Activated CD8-positive, alpha-beta memory T cell treated with anti-CD3 and anti-CD28 coated beads, Interleukin-2, amount 50 U/mL, for 1 hour (primary cell): ENCODE measurements around the gene PEF1.

Experiments used
- DNase-seq: peaks from one replicate; pipeline ENCODE4 v3.0.0-alpha.2; 2020; ENCODE audit errors: extremely low read depth

The PEF1 gene

DNA sequence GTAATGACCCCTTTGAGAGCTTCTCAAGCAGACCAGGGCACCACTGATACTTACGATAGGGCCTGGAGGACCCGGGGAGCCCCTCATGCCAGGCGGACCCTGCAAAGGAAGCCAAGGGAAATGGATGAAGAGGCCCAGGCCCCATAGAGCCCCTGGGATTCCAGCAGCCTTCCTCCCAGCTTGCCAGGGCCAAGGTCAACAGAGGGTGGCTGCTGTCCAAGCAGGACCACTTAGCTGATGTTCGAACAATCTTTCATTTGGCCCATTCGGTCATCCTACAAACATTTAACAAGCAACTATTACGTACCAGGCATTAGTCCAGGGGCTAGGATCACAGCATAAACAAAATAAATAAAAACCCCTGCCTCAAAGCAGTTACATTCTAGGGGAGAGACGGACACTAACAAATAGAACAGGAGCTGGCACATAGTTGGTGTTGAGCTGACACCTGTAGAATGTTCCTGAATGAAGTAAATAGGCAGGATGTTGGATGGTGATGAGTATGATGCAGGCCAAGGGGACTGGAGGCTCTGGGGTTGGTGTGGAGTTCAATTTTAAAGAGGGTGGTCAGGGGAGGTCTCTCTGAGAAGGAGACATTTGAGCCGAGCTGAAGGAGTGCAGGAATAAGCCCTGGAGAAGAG, 27.0 kb upstream of the PEF1 start:
- no peak for DNase-seq

- no peak for DNase-seq
These were observed 26.5 kb upstream of the PEF1 start for GRCh38 chr1:31671147-31671546.

- DNase-seq, result no peak
These were observed 25.9 kb upstream of the PEF1 start for GRCh38 chr1:31670593-31670964.

GRCh38 chr1:31669786-31670592, 25.3 kb upstream of the PEF1 start:
- no peak for DNase-seq

- DNase-seq, result no peak
These were observed 24.7 kb upstream of the PEF1 start for GRCh38 chr1:31669433-31669785.

- DNase-seq, result no peak
These were observed 23.7 kb upstream of the PEF1 start for GRCh38 chr1:31668303-31668883.

- DNase-seq, result no peak
These were observed 22.5 kb upstream of the PEF1 start for GRCh38 chr1:31667065-31667785.

GRCh38 chr1:31666263-31666963, 21.7 kb upstream of the PEF1 start:
- no peak for DNase-seq

- no peak for DNase-seq
These were observed 20.7 kb upstream of the PEF1 start for GRCh38 chr1:31665234-31665878.

DNA sequence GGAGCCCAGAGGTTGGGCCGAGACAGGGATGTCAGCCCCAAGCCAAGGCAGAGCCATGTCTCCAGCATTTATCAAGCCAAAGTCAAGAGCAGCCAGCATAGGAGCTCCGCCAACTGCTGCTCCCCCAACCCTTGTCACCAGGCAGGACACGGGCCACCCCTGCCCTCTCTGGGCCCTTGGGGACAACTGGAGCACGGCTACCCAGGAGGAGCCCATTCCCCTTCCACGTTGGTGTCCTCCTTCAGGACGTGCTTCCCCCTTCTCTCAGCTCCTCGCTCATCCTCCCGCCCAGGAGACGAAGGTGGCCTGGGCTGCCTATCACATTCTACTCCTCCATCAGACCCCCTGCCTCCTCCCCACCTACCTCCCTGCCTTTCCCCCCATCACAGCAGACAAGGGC, 19.9 kb upstream of the PEF1 start:
- no peak for DNase-seq

- DNase-seq, result no peak
These were observed 19.2 kb upstream of the PEF1 start for GRCh38 chr1:31663622-31664452.

DNA sequence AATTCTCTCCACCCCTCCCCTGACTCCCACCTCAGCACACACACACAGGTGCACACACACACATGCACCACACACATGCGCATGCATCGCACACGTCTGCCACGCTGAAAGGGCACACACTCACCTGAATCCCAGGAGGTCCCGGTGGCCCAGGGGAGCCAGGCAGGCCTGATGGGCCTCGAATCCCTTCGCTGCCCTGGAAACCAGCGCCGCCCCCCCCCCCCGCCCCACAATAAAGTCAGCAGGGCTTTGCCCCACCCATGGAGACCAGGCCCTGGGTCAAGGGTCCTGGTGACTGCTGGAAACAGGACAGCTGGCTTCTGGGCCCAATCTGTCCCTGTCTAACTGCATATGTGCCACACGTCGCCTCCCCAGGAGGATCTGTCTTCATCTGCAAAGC, 17.8 kb upstream of the PEF1 start:
- DNase-seq, result no peak

- DNase-seq, result no peak
These were observed 17.2 kb upstream of the PEF1 start for GRCh38 chr1:31661856-31662255.

GRCh38 chr1:31660871-31661455, 16.3 kb upstream of the PEF1 start:
- no peak for DNase-seq

- DNase-seq, result no peak
These were observed 15.2 kb upstream of the PEF1 start for GRCh38 chr1:31659889-31660288.

- no peak for DNase-seq
These were observed 14.0 kb upstream of the PEF1 start for GRCh38 chr1:31658721-31659120.

GRCh38 chr1:31657972-31658510, 13.4 kb upstream of the PEF1 start:
- DNase-seq, result no peak

DNA sequence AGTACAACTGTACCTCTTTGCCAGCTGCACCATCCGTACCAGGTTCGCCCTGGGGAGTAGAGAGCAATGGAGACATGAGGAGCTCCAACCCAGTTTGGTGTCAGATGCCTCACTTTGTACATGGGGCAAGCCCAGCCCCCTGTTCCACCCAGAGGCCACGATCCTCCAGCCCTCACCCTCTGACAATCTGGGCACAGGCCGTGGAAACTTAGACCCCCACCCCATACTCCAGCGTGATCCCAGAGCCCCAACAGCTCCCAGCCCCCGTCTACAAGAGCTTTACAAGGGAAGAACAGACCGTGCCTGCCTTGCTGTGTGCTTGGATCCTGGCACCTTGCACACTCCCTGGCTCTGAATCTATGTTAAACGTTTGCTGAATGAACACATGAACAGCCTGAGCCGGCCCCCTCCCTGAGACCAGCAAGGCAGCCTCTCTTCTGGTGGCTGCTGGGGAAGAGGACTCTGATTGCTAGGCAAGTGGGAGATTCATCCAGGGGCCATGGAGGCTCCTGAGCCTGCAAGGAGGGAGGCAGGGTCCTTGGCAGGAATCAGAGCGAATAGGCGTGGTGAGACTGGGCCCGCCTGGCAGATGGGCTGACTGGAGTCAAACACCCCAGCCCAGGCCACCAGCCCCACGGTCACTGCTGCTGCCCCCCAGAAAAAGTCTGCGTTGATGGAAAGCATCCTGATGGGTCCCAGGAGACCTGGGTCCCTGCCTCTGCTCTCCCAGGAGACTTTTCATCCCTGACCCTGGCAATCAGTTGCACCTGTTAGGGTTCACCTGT, 12.5 kb upstream of the PEF1 start:
- no peak for DNase-seq

- no peak for DNase-seq
These were observed 11.1 kb upstream of the PEF1 start for GRCh38 chr1:31655756-31656155.
